Heart left ventricle (tissue), 16 donors: ENCODE data around the gene SLC6A3. TPM values are rescaled to one million over a fixed set of nuclear protein-coding genes. Genes with fewer than 3 reads are reported as not detected.
A peak's percentile ranks its signal among the peaks of the same experiment; 100 is the strongest.

Experiments used
- ATAC-seq, 4 donors: fragments of 200-7000 bp; cut with Tn5 transposase; one replicate each; pipeline ENCODE4 v1.9.1; 2020 to 2022; ENCODE audit warnings: moderate library complexity in 4 of 4, mild to moderate bottlenecking in 3 of 4, moderate number of reproducible peaks in 1 of 4
- DNase-seq, 5 donors: peaks; one replicate each; pipeline ENCODE4 v3.0.0-alpha.2; 2020
- H3K27ac ChIP-seq, 12 donors: fragments of 200-600 bp; sonication (generic) in 4 of 12; one replicate each; pipeline versions ENCODE4 v1.5.0 to v1.8.0; 2016 to 2022; ENCODE audit warnings: mild to moderate bottlenecking in 2 of 12
- H3K27me3 ChIP-seq, 9 donors: fragments of 200-600 bp; sonication (generic) in 2 of 9; one replicate each; pipeline versions ENCODE4 v1.5.1 to v1.8.0; 2016 to 2022; ENCODE audit warnings: mild to moderate bottlenecking in 3 of 9
- H3K36me3 ChIP-seq, 9 donors: fragments of 200-600 bp; sonication (generic) in 2 of 9; one replicate each; pipeline versions ENCODE4 v1.5.0 to v1.8.0; 2018 to 2022; ENCODE audit warnings: mild to moderate bottlenecking in 2 of 9
- H3K4me1 ChIP-seq, 12 donors: fragments of 200-600 bp; sonication (generic) in 4 of 12; one replicate each; pipeline versions ENCODE4 v1.5.0 to v1.8.0; 2016 to 2022; ENCODE audit warnings: mild to moderate bottlenecking in 3 of 12
- H3K4me3 ChIP-seq, 12 donors: fragments of 200-600 bp; sonication (generic) in 4 of 12; one replicate each; pipeline versions ENCODE4 v1.5.0 to v1.8.0; 2017 to 2022; ENCODE audit warnings: mild to moderate bottlenecking in 9 of 12, moderate library complexity in 4 of 12
- H3K9me3 ChIP-seq, 12 donors: fragments of 200-600 bp; sonication (generic) in 4 of 12; one replicate each; pipeline versions ENCODE4 v1.5.0 to v1.8.0; 2016 to 2022; ENCODE audit warnings: mild to moderate bottlenecking in 1 of 12
- CTCF ChIP-seq, 12 donors: fragments of 200-600 bp; sonication (generic) in 4 of 12; IDR thresholded peaks; one replicate each; pipeline versions ENCODE4 v1.5.0 to v1.8.0; 2018 to 2022; ENCODE audit warnings: antibody characterized with exemption in 12 of 12, mild to moderate bottlenecking in 5 of 12
- POLR2A ChIP-seq, 2 donors: fragments of 450-650 bp; IDR thresholded peaks; one replicate each; pipeline ENCODE4 v1.6.1; 2017; ENCODE audit warnings: antibody characterized with exemption in 2 of 2, mild to moderate bottlenecking in 2 of 2, moderate library complexity in 2 of 2
- WGBS, 4 donors: extraction: QIAGEN DNeasy Blood & Tissue Kit in 2 of 4; methylation state at CpG; one replicate each; pipeline versions ENCODE4 v1.1.5 to v1.1.7; 2013 to 2018; 5-methylcytosine and 5-hydroxymethylcytosine counted together
- intact Hi-C, 10 donors: fragments of 100-400 bp; cut with DNase I; formaldehyde crosslinking; loops; one replicate each; pipeline versions ENCODE4 v1.11.1 to v1.14.2; 2022
- polyA plus RNA-seq, 2 donors: library from polyadenylated mRNA; stranded (reverse); fragments of 200-250 nt; gene quantifications; one replicate each; pipeline ENCODE4 v1.2.3, GENCODE V29; 2013
- total RNA-seq, 9 donors: library from RNA; depleted of rRNA in 2 of 9; stranded (reverse); fragments of >200 nt in 2 of 9; fragmentation: NEBNext Ultra II Directional in 3 of 9; extraction: Animal tissue kit (Norgen Biotek cat#: 25700) in 3 of 9; gene quantifications; one replicate each; pipeline versions ENCODE4 v1.1.0 to v1.2.4, GENCODE V29; 2016 to 2023
- donor health status: ischemic (EF 13 %, LVEDD 7.1; RV severe dilation, severe dysfunction).
- donor health status: healthy with polysubstance abuse.
- donor health status: DM: no; HTN: yes; CAD: no.
- donor health status: DM: no; HTN: no; CAD: no.
- donor health status: ischemic (EF 25% LVEDD 6.9; RV normal size, moderate dysfunction).
- donor health status: ischemic (EF 25% LVEDD 5.7; RV mildly dilated, moderate dysfunction).
- donor health status: healthy.
- donor health status: DM: yes; HTN: yes; CAD: no.
- donor health status: ischemic (EF 35%, LVEDD 5.7; RV mildly dilated, moderate dysfunction).
- donor health status: nonischemic (EF 11% LVEDD 7.7; RV severe dilation, severe dysfunction).
- donor health status: DM: yes; HTN: yes; CAD: no.
- donor health status: PGD.
- donor health status: ischemic (EF 29% LVEDD 5.4; RV normal size, mild dysfunction).
- donor health status: nonischemic (EF 23%, LVEDD 6.1; RV moderate dilation, normal function).

Gene SLC6A3
- total and polyA plus RNA-seq, 11 donors = 0.06 to 0.29 (median 0.11) TPM; not detected in 7

DNA sequence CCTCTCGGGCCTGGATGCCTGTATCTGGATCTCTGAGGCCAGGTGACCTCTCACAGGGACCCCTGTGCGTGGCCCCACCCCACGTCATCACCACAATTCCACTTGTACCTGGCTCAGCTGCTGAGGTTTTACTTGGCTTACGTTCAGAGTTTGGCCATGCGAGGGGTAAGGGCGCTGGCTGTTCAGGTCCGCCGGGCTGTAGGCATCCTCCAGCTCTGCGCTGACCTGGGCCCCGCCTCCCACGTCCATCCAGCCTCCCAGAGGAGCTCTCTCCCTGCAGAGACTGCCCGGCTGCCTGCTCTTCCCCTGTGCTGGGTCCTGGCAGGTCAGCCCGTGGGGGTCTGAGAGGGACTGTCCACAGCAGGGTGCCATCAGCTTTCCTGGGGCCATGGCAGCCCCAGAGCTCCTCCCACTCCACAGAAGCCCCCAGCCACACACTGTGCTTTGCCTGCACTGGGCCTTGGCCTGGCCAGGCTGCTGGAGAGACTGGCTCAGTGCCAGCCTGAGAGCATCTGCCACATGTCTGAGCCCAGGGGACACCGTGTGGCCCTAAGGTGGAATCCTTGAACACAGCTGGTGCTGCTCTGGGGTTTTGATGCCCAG, 43.6 kb downstream of the SLC6A3 start:
- Histone ChIP-seq H3K36me3 (no peaks in the 10 kb centered on the region), H3K27ac (no peak overlapping the region), H3K4me3 (no peak overlapping the region), H3K9me3 (peaks cover 0 to 21% (median 0%) of the 10 kb centered on the region in 12 donors), H3K4me1 (no peaks in the 10 kb centered on the region), H3K27me3 (peaks cover 0 to 14% (median 0%) of the 10 kb centered on the region in 9 donors)
- intact Hi-C loops = loop anchor here in 1 of 10 donors (5.0 kb wide), 1 partner anchor 179 kb away; no protein-coding TSS in a partner anchor
- ATAC-seq = peak in 1 of 4 donors; percentile 24
- 47 to 54% (median 50%) methylated on average over 9 to 14 of the region's 14 CpGs for WGBS, 4 donors
- DNase-seq = peak in 1 of 5 donors; percentile 49
- TF ChIP-seq CTCF (IDR thresholded peaks at IDR 0.05) (no peak), POLR2A (IDR thresholded peaks at IDR 0.05) (no peak)

DNA sequence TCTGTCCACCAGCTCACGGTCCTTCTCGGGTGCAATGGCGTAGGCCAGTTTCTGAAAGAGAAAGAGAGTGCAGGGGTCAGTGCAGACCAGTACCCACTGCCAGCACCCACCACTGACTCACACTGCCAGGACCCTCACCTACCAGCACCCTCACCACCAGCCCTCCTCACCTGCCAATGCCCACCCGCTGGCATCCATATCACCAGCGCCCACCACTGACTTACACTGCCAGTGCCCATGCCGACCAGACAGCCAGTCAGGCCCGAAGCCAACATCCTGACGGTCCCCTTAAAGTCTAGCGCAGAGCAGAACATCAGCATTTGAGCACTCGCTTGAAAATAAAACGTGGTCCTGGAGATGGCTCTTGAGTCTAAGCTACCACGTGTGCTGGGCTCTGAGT, 44.3 kb downstream of the SLC6A3 start:
- H3K27me3 ChIP-seq = peaks cover 0 to 18% (median 3%) of the 10 kb centered on the region in 9 donors
- WGBS, 4 donors = 78 to 84% (median 83%) methylated on average over 12 of the region's 12 CpGs
- intact Hi-C loops = loop anchor here in 1 of 10 donors (5.0 kb wide), 1 partner anchor 179 kb away; no protein-coding TSS in a partner anchor
- TF ChIP-seq POLR2A (IDR thresholded peaks at IDR 0.05) = no peak
- no peak for TF ChIP-seq CTCF (IDR thresholded peaks at IDR 0.05)
- H3K27ac ChIP-seq = no peak overlapping the region
- DNase-seq (peak in 1 of 5 donors; percentile 43), ATAC-seq (no peak)
- no peak overlapping the region for H3K4me3 ChIP-seq
- no peaks in the 10 kb centered on the region for H3K4me1 ChIP-seq
- no peaks in the 10 kb centered on the region for H3K36me3 ChIP-seq
- H3K9me3 ChIP-seq = peaks cover 0 to 21% (median 0%) of the 10 kb centered on the region in 12 donors

GRCh38 chr5:1400211-1400855, 44.9 kb downstream of the SLC6A3 start:
- ATAC-seq (no peak), DNase-seq (peak in 1 of 5 donors; percentile 55)
- Histone ChIP-seq H3K27ac (no peak overlapping the region), H3K36me3 (no peaks in the 10 kb centered on the region), H3K4me3 (no peak overlapping the region), H3K4me1 (no peaks in the 10 kb centered on the region), H3K27me3 (peaks cover 0 to 20% (median 3%) of the 10 kb centered on the region in 9 donors), H3K9me3 (peaks cover 0 to 21% (median 0%) of the 10 kb centered on the region in 12 donors)
- 77 to 86% (median 79%) methylated on average over 10 to 17 of the region's 17 CpGs for WGBS, 4 donors
- no peak for TF ChIP-seq POLR2A (IDR thresholded peaks at IDR 0.05)
- TF ChIP-seq CTCF (IDR thresholded peaks at IDR 0.05) = no peak
- intact Hi-C loops = loop anchor here in 1 of 10 donors (5.0 kb wide), 1 partner anchor 178 kb away; no protein-coding TSS in a partner anchor

DNA sequence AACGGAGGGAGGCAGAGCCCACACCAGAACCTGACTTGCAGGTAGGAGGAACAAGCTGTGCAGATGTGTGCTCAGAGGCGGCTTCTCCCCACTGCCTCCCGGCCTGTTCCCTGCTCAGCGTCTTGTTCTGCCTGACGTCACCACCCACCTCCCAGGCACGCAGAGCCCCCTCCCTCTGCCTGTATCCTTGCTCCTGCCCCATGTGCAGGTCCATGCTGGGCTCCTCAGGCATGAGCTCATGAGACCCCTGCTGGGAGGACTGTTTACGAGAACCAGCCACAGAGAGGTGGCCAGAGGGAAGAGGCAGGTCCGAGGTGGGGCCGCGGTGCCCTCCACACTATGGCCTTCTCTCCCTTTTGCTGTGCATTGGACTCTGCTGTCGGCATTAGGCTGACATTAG, 45.5 kb downstream of the SLC6A3 start:
- H3K27ac ChIP-seq = no peak overlapping the region
- H3K9me3 ChIP-seq = peaks cover 0 to 21% (median 0%) of the 10 kb centered on the region in 12 donors
- peaks cover 0 to 20% (median 5%) of the 10 kb centered on the region in 9 donors for H3K27me3 ChIP-seq
- ATAC-seq (no peak), DNase-seq (peak in 1 of 5 donors; percentile 45)
- intact Hi-C loops = loop anchor here in 1 of 10 donors (5.0 kb wide), 1 partner anchor 177 kb away; no protein-coding TSS in a partner anchor
- H3K4me1 ChIP-seq = no peaks in the 10 kb centered on the region
- H3K4me3 ChIP-seq = no peak overlapping the region
- 67 to 70% (median 68%) methylated on average over 9 to 11 of the region's 11 CpGs for WGBS, 4 donors
- TF ChIP-seq CTCF (IDR thresholded peaks at IDR 0.05) = no peak
- no peak for TF ChIP-seq POLR2A (IDR thresholded peaks at IDR 0.05)
- no peaks in the 10 kb centered on the region for H3K36me3 ChIP-seq
